Activated T-helper 17 cell treated with anti-CD3 and anti-CD28 coated beads, Interleukin-2, amount 50 U/mL, for 72 hours (primary cell): ENCODE measurements around the gene AP2B1. TPM values are rescaled to one million over a fixed set of nuclear protein-coding genes. Genes with fewer than 3 reads are reported as not detected.
"Not testable (repeated sequence)": the region's sequence is repeated elsewhere in the genome, so short reads cannot be mapped to it uniquely, and the experiment has no call there.

Experiments
- ATAC-seq: fragments of 150-1000 bp; cut with Tn5 transposase; replicated peaks from 2 replicates; pipeline ENCODE4 v1.10.0; 2021; ENCODE audit warnings: mild to moderate bottlenecking, moderate library complexity
- H3K27ac Mint-ChIP-seq: one replicate; pipeline ENCODE4 v1.8.0; 2022; ENCODE audit warnings: mixed read lengths
- H3K27me3 Mint-ChIP-seq: one replicate; pipeline ENCODE4 v1.8.0; 2022; ENCODE audit warnings: mixed read lengths
- H3K36me3 Mint-ChIP-seq: one replicate; pipeline ENCODE4 v1.8.0; 2022; ENCODE audit warnings: low read depth, mild to moderate bottlenecking, mixed read lengths
- H3K4me1 Mint-ChIP-seq: one replicate; pipeline ENCODE4 v1.8.0; 2022; ENCODE audit warnings: mixed read lengths
- H3K4me3 Mint-ChIP-seq: one replicate; pipeline ENCODE4 v1.8.0; 2022; ENCODE audit warnings: mild to moderate bottlenecking, mixed read lengths
- H3K9me3 Mint-ChIP-seq: one replicate; pipeline ENCODE4 v1.8.0; 2022; ENCODE audit warnings: mixed read lengths
- total RNA-seq, 2 donors: library from RNA; stranded (reverse); gene quantifications; one replicate each; pipeline ENCODE4 v1.2.3, GENCODE V29; 2022

Gene AP2B1
- total RNA-seq, 2 donors from 2014 or later: 189 to 213 TPM

- Mint-ChIP-seq H3K36me3 (peaks cover 98% of the 10 kb centered on the region), H3K4me1 (no peaks in the 10 kb centered on the region), H3K9me3 (no peaks in the 10 kb centered on the region), H3K4me3 (no peak overlapping the region), H3K27me3 (no peaks in the 10 kb centered on the region), H3K27ac (peak overlapping the region; percentile 14)
- ATAC-seq: peak; percentile 39
Measured at GRCh38 chr17:35679007-35679682, 92.0 kb downstream of the AP2B1 start.

- H3K27me3 Mint-ChIP-seq: no peaks in the 10 kb centered on the region
- H3K4me1 Mint-ChIP-seq: no peaks in the 10 kb centered on the region
- H3K4me3 Mint-ChIP-seq: no peak overlapping the region
- H3K27ac Mint-ChIP-seq: no peak overlapping the region
- peaks cover 99% of the 10 kb centered on the region for H3K36me3 Mint-ChIP-seq
- H3K9me3 Mint-ChIP-seq: no peaks in the 10 kb centered on the region
- ATAC-seq: no peak
Measured at GRCh38 chr17:35683591-35683990, 96.5 kb downstream of the AP2B1 start.

GRCh38 chr17:35684055-35684802, 97.1 kb downstream of the AP2B1 start:
- Mint-ChIP-seq H3K27me3 (no peaks in the 10 kb centered on the region), H3K4me3 (no peak overlapping the region), H3K27ac (no peak overlapping the region), H3K36me3 (peaks cover 99% of the 10 kb centered on the region), H3K4me1 (no peaks in the 10 kb centered on the region), H3K9me3 (no peaks in the 10 kb centered on the region)
- no peak for ATAC-seq

- H3K27me3 Mint-ChIP-seq: no peaks in the 10 kb centered on the region
Measured at GRCh38 chr17:35692512-35693210, 105.5 kb downstream of the AP2B1 start.

GRCh38 chr17:35693662-35694061, 106.5 kb downstream of the AP2B1 start:
- ATAC-seq: no peak
- Mint-ChIP-seq H3K9me3 (no peaks in the 10 kb centered on the region), H3K4me1 (no peaks in the 10 kb centered on the region), H3K36me3 (peaks cover 100% of the 10 kb centered on the region), H3K27ac (no peak overlapping the region), H3K27me3 (no peaks in the 10 kb centered on the region), H3K4me3 (no peak overlapping the region)

More at GRCh38 chr17:35692512-35693210, 105.5 kb downstream of the AP2B1 start:
- H3K9me3 Mint-ChIP-seq: no peaks in the 10 kb centered on the region
- ATAC-seq: no peak
- H3K27ac Mint-ChIP-seq: no peak overlapping the region
- no peak overlapping the region for H3K4me3 Mint-ChIP-seq
- H3K36me3 Mint-ChIP-seq: peaks cover 100% of the 10 kb centered on the region
- H3K4me1 Mint-ChIP-seq: no peaks in the 10 kb centered on the region

- ATAC-seq: no peak
- Mint-ChIP-seq H3K27ac (no peak overlapping the region), H3K9me3 (no peaks in the 10 kb centered on the region), H3K4me3 (no peak overlapping the region), H3K4me1 (no peaks in the 10 kb centered on the region), H3K27me3 (no peaks in the 10 kb centered on the region), H3K36me3 (peaks cover 100% of the 10 kb centered on the region)
Measured at GRCh38 chr17:35694906-35695305, 107.8 kb downstream of the AP2B1 start.

- Mint-ChIP-seq H3K36me3 (peaks cover 98% of the 10 kb centered on the region), H3K27me3 (no peaks in the 10 kb centered on the region), H3K9me3 (no peaks in the 10 kb centered on the region), H3K27ac (no peak overlapping the region), H3K4me3 (no peak overlapping the region), H3K4me1 (no peaks in the 10 kb centered on the region)
- ATAC-seq: no peak
Measured at GRCh38 chr17:35695613-35696012, 108.5 kb downstream of the AP2B1 start.

- Mint-ChIP-seq H3K9me3 (no peaks in the 10 kb centered on the region), H3K36me3 (peaks cover 85% of the 10 kb centered on the region), H3K27ac (no peak overlapping the region), H3K4me3 (no peak overlapping the region), H3K27me3 (no peaks in the 10 kb centered on the region), H3K4me1 (peaks cover 6% of the 10 kb centered on the region)
- no peak for ATAC-seq
Measured at GRCh38 chr17:35698800-35699199, 111.7 kb downstream of the AP2B1 start.

- Mint-ChIP-seq H3K27ac (no peak overlapping the region), H3K27me3 (no peaks in the 10 kb centered on the region), H3K4me1 (peaks cover 6% of the 10 kb centered on the region), H3K36me3 (peaks cover 85% of the 10 kb centered on the region), H3K9me3 (no peaks in the 10 kb centered on the region), H3K4me3 (no peak overlapping the region)
- ATAC-seq: no peak
Measured at GRCh38 chr17:35700150-35700549, 113.0 kb downstream of the AP2B1 start.

- Mint-ChIP-seq H3K36me3 (peaks cover 82% of the 10 kb centered on the region), H3K4me1 (peaks cover 6% of the 10 kb centered on the region), H3K27me3 (no peaks in the 10 kb centered on the region), H3K9me3 (no peaks in the 10 kb centered on the region), H3K27ac (no peak overlapping the region), H3K4me3 (no peak overlapping the region)
- no peak for ATAC-seq
Measured at GRCh38 chr17:35701491-35701890, 114.4 kb downstream of the AP2B1 start.

- H3K4me3 Mint-ChIP-seq, H3K9me3 Mint-ChIP-seq, H3K27me3 Mint-ChIP-seq, H3K27ac Mint-ChIP-seq, ATAC-seq: not testable (repeated sequence)
- H3K36me3 Mint-ChIP-seq: peaks cover 64% of the 10 kb centered on the region
- H3K4me1 Mint-ChIP-seq: peaks cover 12% of the 10 kb centered on the region
Measured at GRCh38 chr17:35703308-35703707, 116.2 kb downstream of the AP2B1 start.

GRCh38 chr17:35705230-35705629, 118.1 kb downstream of the AP2B1 start:
- Mint-ChIP-seq H3K27me3 (no peaks in the 10 kb centered on the region), H3K9me3 (no peaks in the 10 kb centered on the region), H3K36me3 (peaks cover 45% of the 10 kb centered on the region), H3K4me1 (peaks cover 12% of the 10 kb centered on the region), H3K27ac (no peak overlapping the region), H3K4me3 (no peak overlapping the region)
- no peak for ATAC-seq

- peaks cover 43% of the 10 kb centered on the region for H3K36me3 Mint-ChIP-seq
- ATAC-seq: no peak
- H3K4me1 Mint-ChIP-seq: peaks cover 12% of the 10 kb centered on the region
- peak overlapping the region; percentile 4 for H3K27ac Mint-ChIP-seq
- no peak overlapping the region for H3K4me3 Mint-ChIP-seq
- no peaks in the 10 kb centered on the region for H3K9me3 Mint-ChIP-seq
- no peaks in the 10 kb centered on the region for H3K27me3 Mint-ChIP-seq
Measured at GRCh38 chr17:35705705-35706104, 118.6 kb downstream of the AP2B1 start.

- H3K9me3 Mint-ChIP-seq: no peaks in the 10 kb centered on the region
- H3K4me1 Mint-ChIP-seq: peaks cover 6% of the 10 kb centered on the region
- peak; percentile 96 for ATAC-seq
- H3K36me3 Mint-ChIP-seq: peaks cover 24% of the 10 kb centered on the region
- no peak overlapping the region for H3K27ac Mint-ChIP-seq
- H3K27me3 Mint-ChIP-seq: no peaks in the 10 kb centered on the region
- H3K4me3 Mint-ChIP-seq: no peak overlapping the region
Measured at GRCh38 chr17:35708149-35708548, 121.0 kb downstream of the AP2B1 start.

GRCh38 chr17:35708951-35709350, 121.8 kb downstream of the AP2B1 start:
- no peak for ATAC-seq
- Mint-ChIP-seq H3K4me1 (peaks cover 6% of the 10 kb centered on the region), H3K4me3 (no peak overlapping the region), H3K36me3 (peaks cover 23% of the 10 kb centered on the region), H3K27me3 (no peaks in the 10 kb centered on the region), H3K27ac (peak overlapping the region; percentile 41), H3K9me3 (no peaks in the 10 kb centered on the region)
